ENCODE measurements around the gene IL1A. TPM values are rescaled to one million over a fixed set of nuclear protein-coding genes. Genes with fewer than 3 reads are reported as not detected.

Gene IL1A
- total RNA-seq, 1 experiment from 2014 or later: not detected

DNA sequence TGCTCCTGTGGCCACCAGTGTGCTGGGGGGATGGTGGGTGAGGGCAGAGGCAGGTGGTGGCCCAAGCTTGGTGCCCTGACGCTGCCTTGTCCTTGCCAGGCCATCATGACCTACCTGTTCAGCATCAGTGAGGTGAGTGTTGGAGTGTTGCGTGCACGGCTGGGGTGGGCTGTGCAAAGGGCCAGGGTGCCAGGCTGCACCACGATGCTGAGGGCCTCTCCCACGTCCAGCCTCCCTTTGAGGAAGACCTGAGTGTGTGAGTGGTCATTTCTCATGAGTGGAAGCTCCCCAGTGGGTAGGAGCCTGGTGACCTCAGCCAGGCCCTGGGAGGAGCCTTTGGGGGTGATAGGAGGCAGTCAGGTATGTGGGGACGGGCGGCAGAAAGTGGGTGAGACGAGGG, 60.3 kb downstream of the IL1A start:
- Histone ChIP-seq H3K36me3 (no peaks in the 10 kb centered on the region), H3K27me3 (no peaks in the 10 kb centered on the region), H3K4me1 (no peaks in the 10 kb centered on the region; the same call in 1 of the 2 replicates), H3K9me3 (replicated peaks) (no peaks in the 10 kb centered on the region), H3K27ac (no peak overlapping the region), H3K4me3 (no peak overlapping the region)
- DNase-seq: no peak

Other genes starting within 250 kb of the IL1A start
- 30.3 and 37.5 TPM in 2 replicates for gene POLR1B, start 242.0 kb downstream of the IL1A start, total RNA-seq (2014; rRNA removed; shearing (Covaris generic))
- gene CHCHD5, start 199.9 kb downstream of the IL1A start, total RNA-seq (2014; rRNA removed; shearing (Covaris generic)): 11.2 and 12.3 TPM in 2 replicates
- gene SLC20A1, start 138.6 kb downstream of the IL1A start, total RNA-seq (2014; rRNA removed; shearing (Covaris generic)): 69.5 and 83.7 TPM in 2 replicates
- gene NT5DC4, start 63.5 kb downstream of the IL1A start, total RNA-seq (2014; rRNA removed; shearing (Covaris generic)): not detected in 2 replicates
- 31.0 and 33.7 TPM in 2 replicates for gene CKAP2L, start 19.9 kb downstream of the IL1A start, total RNA-seq (2014; rRNA removed; shearing (Covaris generic))
- gene IL1B, start 52.3 kb upstream of the IL1A start, total RNA-seq (2014; rRNA removed; shearing (Covaris generic)): not detected in 2 replicates
- 0.22 and 0.25 TPM in 2 replicates for gene IL37, start 126.7 kb upstream of the IL1A start, total RNA-seq (2014; rRNA removed; shearing (Covaris generic))
- not detected in 2 replicates for gene IL36G, start 193.5 kb upstream of the IL1A start, total RNA-seq (2014; rRNA removed; shearing (Covaris generic))
- gene IL36A, start 221.0 kb upstream of the IL1A start, total RNA-seq (2014; rRNA removed; shearing (Covaris generic)): not detected in 2 replicates

Data from SJCRH30 (cell line).